Right lobe of liver (tissue), 4 donors: ENCODE measurements around the gene THSD7A.

ENCODE experiments used
- CTCF ChIP-seq, 4 donors: fragments of 200-600 bp in 3 of 4; fragments of 450-650 bp in 1 of 4; IDR thresholded peaks; one replicate each; pipeline versions ENCODE4 v1.5.1 to v1.8.0; 2016 to 2022; ENCODE audit warnings: antibody characterized with exemption in 4 of 4, mild to moderate bottlenecking in 2 of 4
- POLR2A ChIP-seq: fragments of 450-650 bp; IDR thresholded peaks from one replicate; pipeline ENCODE4 v1.6.1; 2017; ENCODE audit warnings: antibody characterized with exemption, mild to moderate bottlenecking
- donor health status: DM: no; HTN: no; CAD: no.
- donor health status: DM: no; HTN: no; CAD: no.
- donor health status: DM: no; HTN: yes; CAD: no.

- no peak for TF ChIP-seq CTCF (IDR thresholded peaks at IDR 0.05)
- no peak for TF ChIP-seq POLR2A
These were observed 452.4 kb downstream of the THSD7A start for GRCh38 chr7:11379641-11380040.
